Measurements from ENCODE around the gene SUN5. TPM values are rescaled to one million over a fixed set of nuclear protein-coding genes. Genes with fewer than 3 reads are reported as not detected.

Gene SUN5
- total and polyA plus RNA-seq, 2 of the 8 experiments (the other 6 are each of a cell fraction or from before 2014, with no cell fraction given) = not detected

GRCh38 chr20:32943490-32944052 lies 60.7 kb downstream of the SUN5 start:
- no peak overlapping the region for H4K5ac ChIP-seq (ENCODE audit: insufficient read length, low read depth, low read length)
- peaks cover 2 to 12% (median 7%) of the 10 kb centered on the region in 4 experiments; a peak in 6 of 7 replicates for H3K27me3 ChIP-seq (replicated peaks in 1 of 4; ENCODE audit: control insufficient read depth in 3 of 4, extremely low read depth in 1 of 4, insufficient read depth in 3 of 4, low read length in 3 of 4)
- H3K79me1 ChIP-seq (ENCODE audit: low read depth, low read length) = no peaks in the 10 kb centered on the region
- H2BK15ac ChIP-seq (ENCODE audit: low read length) = no peak overlapping the region
- no peaks in the 10 kb centered on the region for H3K9me3 ChIP-seq (ENCODE audit: insufficient read depth in 2 of 2, low read depth in 1 of 2, low read length in 1 of 2)
- H3K23me2 ChIP-seq (ENCODE audit: low read depth, low read length) = no peaks in the 10 kb centered on the region
- H3K56ac ChIP-seq (replicated peaks; ENCODE audit: insufficient read length, low read depth, low read length) = no peak overlapping the region
- H3K23ac ChIP-seq (ENCODE audit: insufficient read length) = no peak overlapping the region
- ChIA-PET CTCF (ENCODE audit: partially characterized antibody) (interaction anchor here (0.7 to 4.4 kb wide), 13 partner anchors 11 to 154 kb away, joined by 3 to 28 read pairs (median 5); partner anchors contain the start of gene SUN5), POLR2A (ENCODE audit: partially characterized antibody) (no interaction called here)
- H2AFZ ChIP-seq (ENCODE audit: low read length) = no peak overlapping the region
- H3K18ac ChIP-seq (ENCODE audit: extremely low read depth, low read length) = no peak overlapping the region
- H3K36me3 ChIP-seq (ENCODE audit: control insufficient read depth in 2 of 4, insufficient read depth in 4 of 4, low read length in 3 of 4) = no peaks in the 10 kb centered on the region
- H3K4me1 ChIP-seq (replicated peaks in 1 of 4; ENCODE audit: control insufficient read depth in 3 of 4, insufficient read depth in 4 of 4, low read length in 3 of 4) = no peaks in the 10 kb centered on the region
- peak in 1 of 2 experiments; percentile 38 for DNase-seq (ENCODE audit: low read depth in 1 of 2, low spot score in 2 of 2)
- H3K14ac ChIP-seq (ENCODE audit: insufficient read length) = no peak overlapping the region
- H2BK120ac ChIP-seq (replicated peaks; ENCODE audit: low read depth, low read length) = no peak overlapping the region
- H4K20me1 ChIP-seq (replicated peaks in 1 of 2; ENCODE audit: control insufficient read depth in 1 of 2, insufficient read depth in 2 of 2, low read length in 2 of 2) = no peaks in the 10 kb centered on the region
- H3K9ac ChIP-seq (replicated peaks in 1 of 4; ENCODE audit: extremely low read depth in 1 of 4, low read depth in 3 of 4, low read length in 3 of 4) = no peak overlapping the region
- H4K91ac ChIP-seq (replicated peaks; ENCODE audit: insufficient read length, low read length) = no peak overlapping the region
- no peak overlapping the region for H3K4me3 ChIP-seq (ENCODE audit: extremely low read depth in 1 of 4, insufficient read depth in 2 of 4, low read depth in 3 of 4, low read length in 4 of 4)
- H3K27ac ChIP-seq (ENCODE audit: low read depth, low read length) = no peak overlapping the region
- H4K8ac ChIP-seq (ENCODE audit: extremely low read depth, insufficient read depth, low read length) = no peak overlapping the region
- no peak overlapping the region for H2BK5ac ChIP-seq (ENCODE audit: low read depth, low read length)
- no peak overlapping the region for H2BK12ac ChIP-seq (ENCODE audit: low read depth, low read length)
- no peak for FAIRE-seq
- H2BK20ac ChIP-seq (ENCODE audit: low read length) = no peak overlapping the region
- no peak overlapping the region for H2AK5ac ChIP-seq (ENCODE audit: low read depth, low read length)
- TF ChIP-seq MAX (IDR thresholded peaks at IDR 0.05) = no peak
- peak in 2 of 3 experiments; percentile 12 to 30; a peak in 2 of 4 replicates for TF ChIP-seq CTCF (IDR thresholded peaks at IDR 0.05; ENCODE audit: control extremely low read depth in 1 of 3, insufficient read depth in 1 of 3, low read depth in 1 of 3, low read length in 3 of 3)
- TF ChIP-seq TAF1 (IDR thresholded peaks at IDR 0.05; ENCODE audit: low read depth, low read length) = no peak
- H3K4me2 ChIP-seq (ENCODE audit: insufficient read depth in 1 of 2, low read depth in 2 of 2, low read length in 2 of 2) = no peak overlapping the region
- no peaks in the 10 kb centered on the region for H3K79me2 ChIP-seq (ENCODE audit: control insufficient read depth in 1 of 2, insufficient read depth in 2 of 2, low read length in 2 of 2)
- no peak overlapping the region for H3K4ac ChIP-seq (replicated peaks; ENCODE audit: insufficient read length, low read depth, low read length)
- 87% methylated on average over 7 of the region's 7 CpGs; no CpG with 5 or more reads in 1 of the 2 experiments for WGBS, 2 experiments (ENCODE audit: extremely low coverage in 1 of 2, insufficient coverage in 1 of 2, insufficient read length in 1 of 2, insufficient replicate concordance in 2 of 2, low coverage in 1 of 2, low lambda C conversion rate in 2 of 2, missing lambda C conversion rate in 1 of 2)
